SJCRH30 (cell line): ENCODE data around the gene KCNMA1. TPM values are rescaled to one million over a fixed set of nuclear protein-coding genes. Genes with fewer than 3 reads are reported as not detected.
A peak's percentile ranks its signal among the peaks of the same experiment; 100 is the strongest.

Experiments
- DNase-seq, 2 experiments: peaks; one replicate each; pipeline ENCODE4 v3.0.0-alpha.2; 2015 to 2020
- H3K27ac ChIP-seq: fragments of 250-450 bp; sonication (Bioruptor Pico); 2 replicates; pipeline ENCODE4 v1.5.1; 2020; ENCODE audit warnings: mild to moderate bottlenecking, moderate library complexity
- H3K27me3 ChIP-seq: fragments of 250-450 bp; sonication (Bioruptor Pico); 2 replicates; pipeline ENCODE4 v1.5.1; 2020; ENCODE audit warnings: mild to moderate bottlenecking, moderate library complexity
- H3K36me3 ChIP-seq: fragments of 250-450 bp; sonication (Bioruptor Pico); 2 replicates; pipeline ENCODE4 v1.5.1; 2020; ENCODE audit warnings: mild to moderate bottlenecking, moderate library complexity
- H3K4me1 ChIP-seq: fragments of 250-450 bp; sonication (Bioruptor Pico); 2 replicates; pipeline ENCODE4 v1.5.1; 2020; ENCODE audit warnings: mild to moderate bottlenecking, moderate library complexity
- H3K4me3 ChIP-seq: fragments of 250-450 bp; sonication (Bioruptor Pico); 2 replicates; pipeline ENCODE4 v1.5.1; 2020; ENCODE audit warnings: mild to moderate bottlenecking, moderate library complexity
- H3K9me3 ChIP-seq: fragments of 250-450 bp; sonication (Bioruptor Pico); replicated peaks from 2 replicates; pipeline ENCODE4 v1.5.1; 2020; ENCODE audit warnings: mild to moderate bottlenecking, moderate library complexity
- total RNA-seq: library from RNA; depleted of rRNA; stranded (reverse); fragments of >200 nt; shearing (Covaris generic); gene quantifications from 2 replicates; pipeline ENCODE4 v1.2.3, GENCODE V29; 2014

KCNMA1 gene
- total RNA-seq, 1 experiment from 2014 or later, result 0.69 TPM

- Histone ChIP-seq H3K36me3 (no peaks in the 10 kb centered on the region), H3K4me3 (no peak overlapping the region), H3K27ac (no peak overlapping the region), H3K9me3 (no peaks in the 10 kb centered on the region; the same call in 1 of the 2 replicates), H3K27me3 (0 out of 2 replicates have a peak, but pooled peaks cover 3% of the 10 kb centered on the region), H3K4me1 (no peaks in the 10 kb centered on the region)
- no peak for DNase-seq
Measured at GRCh38 chr10:77545585-77545984, 92.0 kb downstream of the KCNMA1 start.

- Histone ChIP-seq H3K36me3 (no peaks in the 10 kb centered on the region), H3K27me3 (0 out of 2 replicates have a peak, but pooled peaks cover 3% of the 10 kb centered on the region), H3K4me1 (no peaks in the 10 kb centered on the region), H3K4me3 (no peak overlapping the region), H3K27ac (no peak overlapping the region), H3K9me3 (no peaks in the 10 kb centered on the region; the same call in 1 of the 2 replicates)
- no peak for DNase-seq
Measured at GRCh38 chr10:77544617-77545016, 93.0 kb downstream of the KCNMA1 start.

- H3K4me1 ChIP-seq, result no peaks in the 10 kb centered on the region
- no peaks in the 10 kb centered on the region; the same call in 1 of the 2 replicates for H3K9me3 ChIP-seq
- 0 out of 2 replicates have a peak, but pooled peaks cover 3% of the 10 kb centered on the region for H3K27me3 ChIP-seq
- no peak for DNase-seq
- H3K27ac ChIP-seq, result no peak overlapping the region
- no peak overlapping the region for H3K4me3 ChIP-seq
- no peaks in the 10 kb centered on the region for H3K36me3 ChIP-seq
Measured at GRCh38 chr10:77542710-77543259, 94.8 kb downstream of the KCNMA1 start.

- Histone ChIP-seq H3K27ac (no peak overlapping the region), H3K9me3 (no peaks in the 10 kb centered on the region; the same call in 1 of the 2 replicates), H3K27me3 (0 out of 2 replicates have a peak, but pooled peaks cover 3% of the 10 kb centered on the region), H3K4me1 (no peaks in the 10 kb centered on the region), H3K4me3 (no peak overlapping the region), H3K36me3 (no peaks in the 10 kb centered on the region)
- no peak for DNase-seq
Measured at GRCh38 chr10:77541944-77542343, 95.7 kb downstream of the KCNMA1 start.

- H3K27ac ChIP-seq, result no peak overlapping the region
- no peaks in the 10 kb centered on the region for H3K4me1 ChIP-seq
- no peak overlapping the region for H3K4me3 ChIP-seq
- H3K36me3 ChIP-seq, result no peaks in the 10 kb centered on the region
- no peaks in the 10 kb centered on the region; the same call in 1 of the 2 replicates for H3K9me3 ChIP-seq
- DNase-seq, result no peak
- H3K27me3 ChIP-seq, result 0 out of 2 replicates have a peak, but pooled peaks cover 3% of the 10 kb centered on the region
Measured at GRCh38 chr10:77541247-77541646, 96.4 kb downstream of the KCNMA1 start.

- H3K4me1 ChIP-seq, result no peaks in the 10 kb centered on the region
- no peak overlapping the region for H3K27ac ChIP-seq
- H3K4me3 ChIP-seq, result no peak overlapping the region
- DNase-seq, result no peak
- no peaks in the 10 kb centered on the region for H3K36me3 ChIP-seq
- no peaks in the 10 kb centered on the region; the same call in none of the 2 replicates for H3K9me3 ChIP-seq
- 0 out of 2 replicates have a peak, but pooled peaks cover 3% of the 10 kb centered on the region for H3K27me3 ChIP-seq
Measured at GRCh38 chr10:77539147-77539935, 98.3 kb downstream of the KCNMA1 start.

GRCh38 chr10:77537720-77538373 is 99.8 kb downstream of the KCNMA1 start:
- Histone ChIP-seq H3K9me3 (no peaks in the 10 kb centered on the region; the same call in none of the 2 replicates), H3K4me1 (no peaks in the 10 kb centered on the region), H3K36me3 (no peaks in the 10 kb centered on the region), H3K27me3 (0 out of 2 replicates have a peak, but pooled peaks cover 3% of the 10 kb centered on the region), H3K4me3 (no peak overlapping the region), H3K27ac (no peak overlapping the region)
- DNase-seq, result no peak

GRCh38 chr10:77537071-77537470 is 100.5 kb downstream of the KCNMA1 start:
- no peaks in the 10 kb centered on the region; the same call in none of the 2 replicates for H3K9me3 ChIP-seq
- H3K4me1 ChIP-seq, result peaks cover 1% of the 10 kb centered on the region
- no peak overlapping the region for H3K4me3 ChIP-seq
- H3K27ac ChIP-seq, result no peak overlapping the region
- DNase-seq, result no peak
- H3K36me3 ChIP-seq, result no peaks in the 10 kb centered on the region
- H3K27me3 ChIP-seq, result 0 out of 2 replicates have a peak, but pooled peaks cover 6% of the 10 kb centered on the region

- peaks cover 13% of the 10 kb centered on the region for H3K4me1 ChIP-seq
- no peaks in the 10 kb centered on the region; the same call in 1 of the 2 replicates for H3K9me3 ChIP-seq
- 0 out of 2 replicates have a peak, but pooled peaks cover 7% of the 10 kb centered on the region for H3K27me3 ChIP-seq
- DNase-seq, result no peak
- H3K4me3 ChIP-seq, result no peak overlapping the region
- H3K36me3 ChIP-seq, result no peaks in the 10 kb centered on the region
- H3K27ac ChIP-seq, result no peak overlapping the region
Measured at GRCh38 chr10:77533887-77534278, 103.7 kb downstream of the KCNMA1 start.

GRCh38 chr10:77533146-77533886 is 104.3 kb downstream of the KCNMA1 start:
- Histone ChIP-seq H3K36me3 (no peaks in the 10 kb centered on the region), H3K4me1 (peaks cover 13% of the 10 kb centered on the region), H3K4me3 (no peak overlapping the region), H3K27ac (no peak overlapping the region), H3K27me3 (0 out of 2 replicates have a peak, but pooled peaks cover 7% of the 10 kb centered on the region), H3K9me3 (no peaks in the 10 kb centered on the region; the same call in 1 of the 2 replicates)
- DNase-seq, result no peak

- no peak for DNase-seq
Measured at GRCh38 chr10:77532068-77532467, 105.5 kb downstream of the KCNMA1 start.

GRCh38 chr10:77531441-77532001 is 106.1 kb downstream of the KCNMA1 start:
- DNase-seq, result peak; percentile 20 to 36
- Histone ChIP-seq H3K4me3 (no peak overlapping the region), H3K4me1 (peaks cover 21% of the 10 kb centered on the region), H3K27ac (peak overlapping the region; percentile 16; the same call in 1 of the 2 replicates), H3K27me3 (0 out of 2 replicates have a peak, but pooled peaks cover 7% of the 10 kb centered on the region), H3K36me3 (no peaks in the 10 kb centered on the region), H3K9me3 (no peaks in the 10 kb centered on the region; the same call in 1 of the 2 replicates)

More at GRCh38 chr10:77532068-77532467, 105.5 kb downstream of the KCNMA1 start:
- H3K4me1 ChIP-seq, result peaks cover 16% of the 10 kb centered on the region
- no peaks in the 10 kb centered on the region for H3K36me3 ChIP-seq
- no peak overlapping the region for H3K4me3 ChIP-seq
- no peak overlapping the region for H3K27ac ChIP-seq
- H3K27me3 ChIP-seq, result 0 out of 2 replicates have a peak, but pooled peaks cover 7% of the 10 kb centered on the region
- H3K9me3 ChIP-seq, result no peaks in the 10 kb centered on the region; the same call in 1 of the 2 replicates

- no peak overlapping the region for H3K4me3 ChIP-seq
- no peak overlapping the region for H3K27ac ChIP-seq
- no peak for DNase-seq
- peaks cover 21% of the 10 kb centered on the region for H3K4me1 ChIP-seq
- H3K27me3 ChIP-seq, result 0 out of 2 replicates have a peak, but pooled peaks cover 7% of the 10 kb centered on the region
- no peaks in the 10 kb centered on the region for H3K36me3 ChIP-seq
- no peaks in the 10 kb centered on the region for H3K9me3 ChIP-seq
Measured at GRCh38 chr10:77530011-77530410, 107.6 kb downstream of the KCNMA1 start.
